OCI-LY3 (cell line): Measurements from ENCODE around the gene AUTS2.

Source experiments
- EZH2phosphoT487 ChIP-seq: fragments of 200-600 bp; shearing (Covaris generic); IDR thresholded peaks from 2 replicates; pipeline ENCODE4 v1.6.1; 2018; ENCODE audit warnings: antibody characterized with exemption, mixed run types, low read depth
- TF ChIP-seq, protein P1 (sequence below): fragments of 200-600, 300-600 bp; sonication (generic); IDR thresholded peaks from 2 replicates; pipeline ENCODE4 v1.5.1; 2014; ENCODE audit warnings: antibody characterized with exemption, low read length, low read depth

GRCh38 chr7:69702357-69702756 is 104.1 kb downstream of the AUTS2 start:
- TF ChIP-seq, protein P1, sequence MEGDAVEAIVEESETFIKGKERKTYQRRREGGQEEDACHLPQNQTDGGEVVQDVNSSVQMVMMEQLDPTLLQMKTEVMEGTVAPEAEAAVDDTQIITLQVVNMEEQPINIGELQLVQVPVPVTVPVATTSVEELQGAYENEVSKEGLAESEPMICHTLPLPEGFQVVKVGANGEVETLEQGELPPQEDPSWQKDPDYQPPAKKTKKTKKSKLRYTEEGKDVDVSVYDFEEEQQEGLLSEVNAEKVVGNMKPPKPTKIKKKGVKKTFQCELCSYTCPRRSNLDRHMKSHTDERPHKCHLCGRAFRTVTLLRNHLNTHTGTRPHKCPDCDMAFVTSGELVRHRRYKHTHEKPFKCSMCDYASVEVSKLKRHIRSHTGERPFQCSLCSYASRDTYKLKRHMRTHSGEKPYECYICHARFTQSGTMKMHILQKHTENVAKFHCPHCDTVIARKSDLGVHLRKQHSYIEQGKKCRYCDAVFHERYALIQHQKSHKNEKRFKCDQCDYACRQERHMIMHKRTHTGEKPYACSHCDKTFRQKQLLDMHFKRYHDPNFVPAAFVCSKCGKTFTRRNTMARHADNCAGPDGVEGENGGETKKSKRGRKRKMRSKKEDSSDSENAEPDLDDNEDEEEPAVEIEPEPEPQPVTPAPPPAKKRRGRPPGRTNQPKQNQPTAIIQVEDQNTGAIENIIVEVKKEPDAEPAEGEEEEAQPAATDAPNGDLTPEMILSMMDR = no peak
- TF ChIP-seq EZH2phosphoT487 = no peak
